Measurements from ENCODE around the gene COA3. TPM values are rescaled to one million over a fixed set of nuclear protein-coding genes. Genes with fewer than 3 reads are reported as not detected.

The COA3 gene
- total RNA-seq, 1 experiment from 2014 or later: 54.2 TPM

DNA sequence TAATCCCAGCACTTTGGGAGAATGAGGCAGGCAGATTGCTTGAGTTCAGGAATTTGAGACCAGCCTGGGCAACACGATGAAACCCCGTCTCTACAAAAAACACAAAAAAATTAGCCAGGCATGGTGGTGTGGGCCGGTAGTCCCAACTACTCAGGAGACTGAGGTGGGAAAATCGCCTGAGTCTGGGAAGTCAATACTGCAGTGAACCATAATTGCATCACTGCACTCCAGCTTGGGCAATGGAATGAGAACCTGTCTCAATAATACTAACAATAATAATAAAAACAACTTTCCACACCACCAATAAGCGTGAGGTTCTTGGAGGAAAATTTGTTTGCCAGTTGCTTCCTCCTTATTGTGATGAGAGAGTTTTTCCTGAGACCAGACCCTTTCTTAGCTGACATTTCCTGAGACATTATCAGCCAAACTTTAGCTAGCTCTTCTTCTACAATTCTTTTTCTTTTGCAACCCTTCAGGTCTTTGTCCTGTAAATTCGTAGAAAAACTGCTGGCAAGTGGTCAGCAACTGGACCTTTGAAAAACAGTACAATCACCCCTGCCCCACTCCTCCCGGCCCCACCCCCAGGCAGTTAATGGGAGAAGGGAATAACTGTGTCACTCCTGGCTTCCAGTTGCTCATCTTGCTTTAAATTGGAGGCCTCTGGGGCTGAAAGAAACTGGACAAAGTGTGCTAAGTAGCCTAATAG lies 50.1 kb downstream of the COA3 start:
- POLR2A ChIA-PET: interaction anchor here (0.6 to 1.4 kb wide), 3 partner anchors 12 to 624 kb away, joined by 3 to 6 read pairs (median 4); partner anchors contain the start of gene RAMP2
- H3K27ac Mint-ChIP-seq: no peak overlapping the region; the same call in 1 of the 2 replicates
- no peak overlapping the region for H3K4me3 Mint-ChIP-seq
- TF ChIP-seq, protein P1, sequence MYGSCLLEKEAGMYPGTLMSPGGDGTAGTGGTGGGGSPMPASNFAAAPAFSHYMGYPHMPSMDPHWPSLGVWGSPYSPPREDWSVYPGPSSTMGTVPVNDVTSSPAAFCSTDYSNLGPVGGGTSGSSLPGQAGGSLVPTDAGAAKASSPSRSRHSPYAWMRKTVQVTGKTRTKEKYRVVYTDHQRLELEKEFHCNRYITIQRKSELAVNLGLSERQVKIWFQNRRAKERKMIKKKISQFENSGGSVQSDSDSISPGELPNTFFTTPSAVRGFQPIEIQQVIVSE (CRISPR knock-in tag; IDR thresholded peaks at IDR 0.05; ENCODE audit: borderline replicate concordance): no peak
- no peak for TF ChIP-seq E2F1 (CRISPR knock-in tag; IDR thresholded peaks at IDR 0.05)
- TF ChIP-seq PRDM15 (CRISPR knock-in tag; IDR thresholded peaks at IDR 0.05): no peak
- TF ChIP-seq ESRRA (CRISPR knock-in tag; IDR thresholded peaks at IDR 0.05; ENCODE audit: borderline replicate concordance): no peak
- TF ChIP-seq ZNF219 (CRISPR knock-in tag; IDR thresholded peaks at IDR 0.05; ENCODE audit: borderline replicate concordance): no peak
- no peak for TF ChIP-seq KAT7 (CRISPR knock-in tag; IDR thresholded peaks at IDR 0.05; ENCODE audit: borderline replicate concordance)
- TF ChIP-seq, protein P2, sequence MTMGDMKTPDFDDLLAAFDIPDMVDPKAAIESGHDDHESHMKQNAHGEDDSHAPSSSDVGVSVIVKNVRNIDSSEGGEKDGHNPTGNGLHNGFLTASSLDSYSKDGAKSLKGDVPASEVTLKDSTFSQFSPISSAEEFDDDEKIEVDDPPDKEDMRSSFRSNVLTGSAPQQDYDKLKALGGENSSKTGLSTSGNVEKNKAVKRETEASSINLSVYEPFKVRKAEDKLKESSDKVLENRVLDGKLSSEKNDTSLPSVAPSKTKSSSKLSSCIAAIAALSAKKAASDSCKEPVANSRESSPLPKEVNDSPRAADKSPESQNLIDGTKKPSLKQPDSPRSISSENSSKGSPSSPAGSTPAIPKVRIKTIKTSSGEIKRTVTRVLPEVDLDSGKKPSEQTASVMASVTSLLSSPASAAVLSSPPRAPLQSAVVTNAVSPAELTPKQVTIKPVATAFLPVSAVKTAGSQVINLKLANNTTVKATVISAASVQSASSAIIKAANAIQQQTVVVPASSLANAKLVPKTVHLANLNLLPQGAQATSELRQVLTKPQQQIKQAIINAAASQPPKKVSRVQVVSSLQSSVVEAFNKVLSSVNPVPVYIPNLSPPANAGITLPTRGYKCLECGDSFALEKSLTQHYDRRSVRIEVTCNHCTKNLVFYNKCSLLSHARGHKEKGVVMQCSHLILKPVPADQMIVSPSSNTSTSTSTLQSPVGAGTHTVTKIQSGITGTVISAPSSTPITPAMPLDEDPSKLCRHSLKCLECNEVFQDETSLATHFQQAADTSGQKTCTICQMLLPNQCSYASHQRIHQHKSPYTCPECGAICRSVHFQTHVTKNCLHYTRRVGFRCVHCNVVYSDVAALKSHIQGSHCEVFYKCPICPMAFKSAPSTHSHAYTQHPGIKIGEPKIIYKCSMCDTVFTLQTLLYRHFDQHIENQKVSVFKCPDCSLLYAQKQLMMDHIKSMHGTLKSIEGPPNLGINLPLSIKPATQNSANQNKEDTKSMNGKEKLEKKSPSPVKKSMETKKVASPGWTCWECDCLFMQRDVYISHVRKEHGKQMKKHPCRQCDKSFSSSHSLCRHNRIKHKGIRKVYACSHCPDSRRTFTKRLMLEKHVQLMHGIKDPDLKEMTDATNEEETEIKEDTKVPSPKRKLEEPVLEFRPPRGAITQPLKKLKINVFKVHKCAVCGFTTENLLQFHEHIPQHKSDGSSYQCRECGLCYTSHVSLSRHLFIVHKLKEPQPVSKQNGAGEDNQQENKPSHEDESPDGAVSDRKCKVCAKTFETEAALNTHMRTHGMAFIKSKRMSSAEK (CRISPR knock-in tag; IDR thresholded peaks at IDR 0.05; ENCODE audit: borderline replicate concordance): no peak
- TF ChIP-seq, protein P3, sequence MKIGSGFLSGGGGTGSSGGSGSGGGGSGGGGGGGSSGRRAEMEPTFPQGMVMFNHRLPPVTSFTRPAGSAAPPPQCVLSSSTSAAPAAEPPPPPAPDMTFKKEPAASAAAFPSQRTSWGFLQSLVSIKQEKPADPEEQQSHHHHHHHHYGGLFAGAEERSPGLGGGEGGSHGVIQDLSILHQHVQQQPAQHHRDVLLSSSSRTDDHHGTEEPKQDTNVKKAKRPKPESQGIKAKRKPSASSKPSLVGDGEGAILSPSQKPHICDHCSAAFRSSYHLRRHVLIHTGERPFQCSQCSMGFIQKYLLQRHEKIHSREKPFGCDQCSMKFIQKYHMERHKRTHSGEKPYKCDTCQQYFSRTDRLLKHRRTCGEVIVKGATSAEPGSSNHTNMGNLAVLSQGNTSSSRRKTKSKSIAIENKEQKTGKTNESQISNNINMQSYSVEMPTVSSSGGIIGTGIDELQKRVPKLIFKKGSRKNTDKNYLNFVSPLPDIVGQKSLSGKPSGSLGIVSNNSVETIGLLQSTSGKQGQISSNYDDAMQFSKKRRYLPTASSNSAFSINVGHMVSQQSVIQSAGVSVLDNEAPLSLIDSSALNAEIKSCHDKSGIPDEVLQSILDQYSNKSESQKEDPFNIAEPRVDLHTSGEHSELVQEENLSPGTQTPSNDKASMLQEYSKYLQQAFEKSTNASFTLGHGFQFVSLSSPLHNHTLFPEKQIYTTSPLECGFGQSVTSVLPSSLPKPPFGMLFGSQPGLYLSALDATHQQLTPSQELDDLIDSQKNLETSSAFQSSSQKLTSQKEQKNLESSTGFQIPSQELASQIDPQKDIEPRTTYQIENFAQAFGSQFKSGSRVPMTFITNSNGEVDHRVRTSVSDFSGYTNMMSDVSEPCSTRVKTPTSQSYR (CRISPR knock-in tag; IDR thresholded peaks at IDR 0.05): no peak
- no peak for TF ChIP-seq GTF2I (CRISPR knock-in tag; conservative IDR thresholded peaks at IDR 0.05)
- no peak for TF ChIP-seq ZSCAN18 (CRISPR knock-in tag; IDR thresholded peaks at IDR 0.05)
- TF ChIP-seq NR1H2 (CRISPR knock-in tag; IDR thresholded peaks at IDR 0.05): no peak
- no peak for TF ChIP-seq HMGXB4 (CRISPR knock-in tag; IDR thresholded peaks at IDR 0.05)
- TF ChIP-seq ZMAT4 (CRISPR knock-in tag; IDR thresholded peaks at IDR 0.05): no peak
- no peak for TF ChIP-seq NR3C1 (CRISPR knock-in tag; conservative IDR thresholded peaks at IDR 0.05; ENCODE audit: low read depth)
- no peak for TF ChIP-seq FOXP4 (CRISPR knock-in tag; IDR thresholded peaks at IDR 0.05)
- no peak for TF ChIP-seq RORB (CRISPR knock-in tag; IDR thresholded peaks at IDR 0.05)
- TF ChIP-seq ZNF416 (CRISPR knock-in tag; IDR thresholded peaks at IDR 0.05): no peak

More for the DNA sequence above, 50.1 kb downstream of the COA3 start:
- DNase-seq (ENCODE audit: low spot score) (no peak), ATAC-seq (no peak)
- peaks cover 26% of the 10 kb centered on the region for H3K4me1 Mint-ChIP-seq
- CTCF ChIA-PET: interaction anchor here (8.0 kb wide), 1 partner anchor 13 kb away, joined by 117 read pairs; the partner anchor contains the start of gene RAMP2
- H3K9me3 Mint-ChIP-seq: peaks cover 6% of the 10 kb centered on the region
- peaks cover 34% of the 10 kb centered on the region for H3K27me3 Mint-ChIP-seq (ENCODE audit: low read depth)
- no peaks in the 10 kb centered on the region for H3K36me3 Mint-ChIP-seq
